Coronary artery (tissue), 2 donors: ENCODE results near the gene MVB12A.

Source experiments
- DNase-seq: peaks from one replicate; pipeline ENCODE4 v3.0.0-alpha.2; 2017; ENCODE audit warnings: low spot score
- H3K27ac ChIP-seq, 2 donors: fragments of 200-600 bp; sonication (generic); one replicate each; pipeline ENCODE4 v1.5.1; 2016 to 2019
- H3K4me3 ChIP-seq: fragments of 200-600 bp; sonication (generic); 2 replicates; pipeline ENCODE4 v1.5.1; 2016; ENCODE audit warnings: mild to moderate bottlenecking, moderate library complexity
- CTCF ChIP-seq: fragments of 200-600 bp; sonication (generic); IDR thresholded peaks from one replicate; pipeline ENCODE4 v1.5.1; 2019; ENCODE audit warnings: antibody characterized with exemption

MVB12A gene

GRCh38 chr19:17405250-17406045, 14.4 kb upstream of the MVB12A start, which contains the start of gene BST2:
TSS of gene BST2 (minus strand) at chr19:17405630. CDS start at chr19:17405575, 55 bp downstream.
- Histone ChIP-seq H3K4me3 (peak within 1 kb of the TSS; percentile 60), H3K27ac (peak within 1 kb of the TSS; percentile 64 to 83)
- DNase-seq: no peak
- TF ChIP-seq CTCF: no peak

DNA sequence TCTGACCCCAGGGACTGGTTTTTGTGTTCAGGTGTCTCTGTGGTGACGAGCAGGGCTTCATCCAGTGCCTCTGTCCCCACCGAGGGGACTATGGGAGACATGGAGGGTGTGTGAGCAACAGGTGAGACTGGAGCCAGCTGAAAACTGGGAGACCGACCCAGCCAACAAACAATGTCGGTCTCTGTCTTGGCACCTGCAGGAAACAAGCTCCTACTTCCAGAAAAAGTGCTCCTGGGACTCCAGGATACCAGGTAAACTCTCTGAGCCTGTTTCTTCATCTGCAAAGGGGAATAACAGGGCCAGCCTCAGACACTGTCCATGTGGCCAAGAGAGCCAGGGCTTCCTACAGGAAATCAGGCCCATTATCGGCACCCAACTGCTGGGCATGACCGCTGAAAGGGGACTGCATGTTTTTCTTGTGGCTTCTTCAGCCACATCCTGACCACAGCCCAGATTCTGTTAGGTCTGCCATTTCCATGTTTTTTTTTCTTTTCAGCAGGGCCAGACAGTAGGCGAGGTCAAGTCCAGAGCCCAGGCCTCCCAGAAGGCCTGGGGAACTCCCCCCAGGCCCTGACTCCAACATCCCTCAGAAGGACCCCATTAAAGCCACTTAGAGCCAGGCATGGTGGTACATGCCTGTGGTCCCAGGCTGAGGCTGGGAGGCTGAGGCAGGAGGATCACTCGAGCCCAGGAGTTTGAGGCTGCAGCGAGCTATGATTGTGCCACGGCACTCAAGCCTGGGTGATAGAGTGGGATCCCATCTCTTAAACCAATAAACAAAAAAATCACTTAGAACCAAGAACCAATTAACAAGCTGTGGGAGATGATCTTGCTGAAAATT, 13.6 kb upstream of the MVB12A start:
- no peak for TF ChIP-seq CTCF
- no peak for DNase-seq
- peak overlapping the region; percentile 64 to 83 for H3K27ac ChIP-seq

GRCh38 chr19:17406887-17407196, 13.0 kb upstream of the MVB12A start:
- peak overlapping the region; percentile 60 for H3K4me3 ChIP-seq
- peak overlapping the region in 1 of 2 donors; percentile 83 for H3K27ac ChIP-seq
- TF ChIP-seq CTCF: no peak
- no peak for DNase-seq

More for the DNA sequence above, 13.6 kb upstream of the MVB12A start:
- H3K4me3 ChIP-seq: peak overlapping the region; percentile 60

GRCh38 chr19:17409990-17410389, 9.9 kb upstream of the MVB12A start:
- Histone ChIP-seq H3K4me3 (no peak overlapping the region), H3K27ac (no peak overlapping the region)
- DNase-seq: no peak
- no peak for TF ChIP-seq CTCF

DNA sequence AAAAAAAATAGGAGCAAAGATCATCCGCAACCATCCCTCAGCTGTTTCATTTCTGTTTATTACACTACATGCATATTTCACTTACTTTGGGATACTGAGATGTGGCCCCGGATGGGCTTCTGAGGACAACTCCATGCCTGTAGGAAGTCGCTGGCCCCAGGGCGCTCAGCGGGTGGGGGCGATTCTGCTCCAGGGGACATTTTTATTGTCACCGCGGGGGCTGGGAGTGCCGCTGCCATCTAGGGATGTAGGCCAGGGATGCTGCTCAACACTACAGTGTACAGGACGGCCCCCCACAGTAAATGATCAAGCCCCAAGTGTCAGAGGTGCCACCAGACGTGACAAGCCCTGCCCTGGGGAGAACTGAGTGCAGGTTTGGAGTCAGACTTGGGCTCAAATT, 8.0 kb upstream of the MVB12A start:
- no peak for TF ChIP-seq CTCF
- Histone ChIP-seq H3K4me3 (no peak overlapping the region), H3K27ac (no peak overlapping the region)
- DNase-seq: no peak

DNA sequence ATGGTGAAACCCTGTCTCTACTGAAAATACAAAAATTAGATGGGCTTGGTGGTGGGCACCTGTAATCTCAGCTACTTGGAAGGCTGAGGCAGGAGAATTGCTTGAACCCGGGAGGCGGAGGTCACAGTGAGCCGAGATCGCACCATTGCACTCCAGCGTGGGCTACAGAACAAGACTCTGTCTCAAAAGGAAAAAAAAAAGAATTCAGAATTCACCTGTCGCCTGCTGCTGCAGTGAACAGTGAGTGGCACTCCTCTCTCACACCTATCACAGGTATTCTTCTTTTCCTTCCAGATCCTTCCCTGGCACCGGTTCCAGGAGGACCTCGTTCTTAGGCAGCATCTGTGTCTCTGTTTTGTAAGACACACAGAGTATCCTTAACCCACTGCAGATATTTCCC, 5.8 kb upstream of the MVB12A start:
- DNase-seq: no peak
- no peak overlapping the region for H3K27ac ChIP-seq
- no peak overlapping the region for H3K4me3 ChIP-seq
- no peak for TF ChIP-seq CTCF
